ENCODE measurements around the gene PIGN.

DNA sequence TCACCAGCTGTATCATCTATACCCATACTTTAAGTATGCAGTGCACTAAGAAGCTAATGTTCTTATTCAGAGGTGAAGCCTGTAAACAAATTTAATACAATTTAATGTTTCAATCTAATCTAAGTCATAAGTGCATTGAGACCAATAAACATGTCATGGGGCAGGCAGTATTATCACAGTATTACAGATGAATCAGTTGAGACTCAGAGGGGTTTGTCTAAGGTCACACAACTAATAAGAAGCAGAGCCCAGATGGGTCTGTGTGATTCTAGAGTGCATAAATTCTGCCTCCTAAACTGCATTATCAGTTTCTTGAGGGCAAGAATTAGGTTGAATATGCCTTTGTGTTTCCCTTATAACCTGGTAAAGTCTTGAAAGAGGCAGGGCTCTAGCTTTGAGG, 153.1 kb downstream of the PIGN start:
- TF ChIP-seq, protein P1, sequence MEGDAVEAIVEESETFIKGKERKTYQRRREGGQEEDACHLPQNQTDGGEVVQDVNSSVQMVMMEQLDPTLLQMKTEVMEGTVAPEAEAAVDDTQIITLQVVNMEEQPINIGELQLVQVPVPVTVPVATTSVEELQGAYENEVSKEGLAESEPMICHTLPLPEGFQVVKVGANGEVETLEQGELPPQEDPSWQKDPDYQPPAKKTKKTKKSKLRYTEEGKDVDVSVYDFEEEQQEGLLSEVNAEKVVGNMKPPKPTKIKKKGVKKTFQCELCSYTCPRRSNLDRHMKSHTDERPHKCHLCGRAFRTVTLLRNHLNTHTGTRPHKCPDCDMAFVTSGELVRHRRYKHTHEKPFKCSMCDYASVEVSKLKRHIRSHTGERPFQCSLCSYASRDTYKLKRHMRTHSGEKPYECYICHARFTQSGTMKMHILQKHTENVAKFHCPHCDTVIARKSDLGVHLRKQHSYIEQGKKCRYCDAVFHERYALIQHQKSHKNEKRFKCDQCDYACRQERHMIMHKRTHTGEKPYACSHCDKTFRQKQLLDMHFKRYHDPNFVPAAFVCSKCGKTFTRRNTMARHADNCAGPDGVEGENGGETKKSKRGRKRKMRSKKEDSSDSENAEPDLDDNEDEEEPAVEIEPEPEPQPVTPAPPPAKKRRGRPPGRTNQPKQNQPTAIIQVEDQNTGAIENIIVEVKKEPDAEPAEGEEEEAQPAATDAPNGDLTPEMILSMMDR (IDR thresholded peaks at IDR 0.05; ENCODE audit: low read depth, low read length) = no peak
- no peak for TF ChIP-seq EZH2phosphoT487 (IDR thresholded peaks at IDR 0.05; ENCODE audit: low read depth)
